Muscle layer of colon (tissue), 2 donors: ENCODE results near the gene STX2.
"Not testable (repeated sequence)": the region's sequence is repeated elsewhere in the genome, so short reads cannot be mapped to it uniquely, and the experiment has no call there.

Experiments
- H3K27ac ChIP-seq: one replicate; pipeline ENCODE4 v1.7.0; 2013; ENCODE audit warnings: low read depth, mild to moderate bottlenecking, low read length, moderate library complexity
- H3K27me3 ChIP-seq, 2 donors: one replicate each; pipeline ENCODE4 v1.7.0; 2013; ENCODE audit warnings: low read length in 2 of 2, mild to moderate bottlenecking in 2 of 2; ENCODE audit not compliant: insufficient read depth in 2 of 2, control insufficient read depth in 1 of 2
- H3K36me3 ChIP-seq: one replicate; pipeline ENCODE4 v1.7.0; 2013; ENCODE audit warnings: mild to moderate bottlenecking, low read length; ENCODE audit not compliant: insufficient read depth
- H3K4me1 ChIP-seq: one replicate; pipeline ENCODE4 v1.7.0; 2013; ENCODE audit warnings: mild to moderate bottlenecking, low read length; ENCODE audit not compliant: insufficient read depth
- H3K4me3 ChIP-seq, 2 donors: one replicate each; pipeline ENCODE4 v1.7.0; 2013; ENCODE audit warnings: low read length in 2 of 2, low read depth in 1 of 2, mild to moderate bottlenecking in 1 of 2, moderate library complexity in 1 of 2
- H3K9ac ChIP-seq: one replicate; pipeline ENCODE4 v1.7.0; 2013; ENCODE audit warnings: low read length
- H3K9me3 ChIP-seq: one replicate; pipeline ENCODE4 v1.7.0; 2013; ENCODE audit warnings: mild to moderate bottlenecking, low read length
- donor health status: abdominal sarcoma.
- donor health status: Adenocarcinoma of cecum.

Gene STX2

DNA sequence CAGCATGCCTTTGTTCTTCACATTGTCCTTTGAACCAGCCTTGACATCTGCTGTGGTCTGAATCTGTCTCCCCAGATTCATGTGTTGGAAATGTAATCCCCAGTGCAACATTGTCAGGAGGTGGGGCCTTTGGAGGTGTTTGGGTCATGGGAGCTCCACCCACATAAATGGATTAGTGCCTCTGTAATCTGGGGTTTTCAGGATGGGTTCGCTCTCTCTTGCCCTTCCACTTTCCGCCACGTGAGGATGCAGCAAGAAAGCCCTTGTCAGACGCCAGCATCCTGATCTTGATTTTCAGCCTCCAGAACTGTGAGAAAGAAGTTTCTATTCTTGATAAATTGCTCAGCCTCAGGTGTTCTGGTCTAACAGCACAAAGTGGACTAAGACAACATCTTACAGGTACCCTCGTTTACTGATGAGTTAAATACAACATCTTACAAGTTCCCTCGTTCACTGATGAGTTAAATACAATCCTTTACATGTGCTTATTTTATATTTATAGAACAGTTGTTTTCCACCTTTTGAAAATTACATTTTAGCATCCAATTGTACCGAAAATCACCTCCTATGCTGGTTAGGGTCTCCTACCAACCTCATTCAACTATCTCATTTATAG lies 68.5 kb downstream of the STX2 start:
- Histone ChIP-seq H3K36me3 (no peaks in the 10 kb centered on the region), H3K9me3 (no peaks in the 10 kb centered on the region), H3K4me1 (peaks cover 1% of the 10 kb centered on the region), H3K9ac (no peak overlapping the region), H3K27me3 (no peaks in the 10 kb centered on the region), H3K4me3 (no peak overlapping the region), H3K27ac (no peak overlapping the region)

DNA sequence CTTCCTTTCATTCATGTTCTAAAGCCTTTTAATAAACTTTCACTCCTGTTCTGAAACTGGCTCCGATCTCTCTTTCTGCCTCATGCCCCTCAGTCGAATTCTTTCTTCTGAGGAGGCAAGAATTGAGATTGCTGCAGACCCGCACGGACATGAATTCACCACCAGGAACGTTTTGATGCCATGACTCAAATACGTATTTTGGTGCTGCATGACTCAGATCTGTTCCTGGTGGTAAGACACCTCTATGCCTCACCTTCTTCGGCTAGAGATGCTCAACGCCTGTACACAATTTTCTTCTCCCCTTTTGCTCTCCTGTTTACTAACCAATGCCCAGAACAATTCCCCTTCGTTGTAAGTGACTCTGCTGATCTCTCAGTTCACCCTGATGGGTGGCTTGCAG lies 70.9 kb downstream of the STX2 start:
- H3K27me3 ChIP-seq, result no peaks in the 10 kb centered on the region
- no peaks in the 10 kb centered on the region for H3K9me3 ChIP-seq
- H3K27ac ChIP-seq, result no peak overlapping the region

DNA sequence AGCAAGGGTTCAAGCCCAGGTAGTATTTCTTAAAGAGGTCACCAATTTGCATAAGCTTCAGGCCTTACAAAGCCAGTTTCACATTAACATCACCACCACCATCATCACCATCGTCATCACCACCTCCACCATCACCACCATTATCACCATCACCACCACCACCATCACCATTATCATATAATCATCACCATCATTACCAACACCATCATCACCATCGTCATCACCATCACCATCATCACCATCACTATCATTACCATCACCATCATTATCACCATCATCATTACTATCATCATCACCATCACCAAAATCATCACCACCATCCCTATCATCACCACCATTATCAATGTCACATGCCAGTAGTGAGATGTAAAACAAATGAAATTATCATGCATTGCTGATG lies 72.6 kb downstream of the STX2 start:
- Histone ChIP-seq H3K9me3 (no peaks in the 10 kb centered on the region), H3K4me3 (no peak overlapping the region), H3K27me3 (peaks cover 0 to 6% of the 10 kb centered on the region in 2 donors), H3K4me1 (no peaks in the 10 kb centered on the region), H3K9ac (no peak overlapping the region), H3K27ac (no peak overlapping the region), H3K36me3 (no peaks in the 10 kb centered on the region)

More for the DNA sequence above, 70.9 kb downstream of the STX2 start:
- Histone ChIP-seq H3K4me3 (no peak overlapping the region), H3K9ac (no peak overlapping the region), H3K36me3 (no peaks in the 10 kb centered on the region), H3K4me1 (no peaks in the 10 kb centered on the region)

DNA sequence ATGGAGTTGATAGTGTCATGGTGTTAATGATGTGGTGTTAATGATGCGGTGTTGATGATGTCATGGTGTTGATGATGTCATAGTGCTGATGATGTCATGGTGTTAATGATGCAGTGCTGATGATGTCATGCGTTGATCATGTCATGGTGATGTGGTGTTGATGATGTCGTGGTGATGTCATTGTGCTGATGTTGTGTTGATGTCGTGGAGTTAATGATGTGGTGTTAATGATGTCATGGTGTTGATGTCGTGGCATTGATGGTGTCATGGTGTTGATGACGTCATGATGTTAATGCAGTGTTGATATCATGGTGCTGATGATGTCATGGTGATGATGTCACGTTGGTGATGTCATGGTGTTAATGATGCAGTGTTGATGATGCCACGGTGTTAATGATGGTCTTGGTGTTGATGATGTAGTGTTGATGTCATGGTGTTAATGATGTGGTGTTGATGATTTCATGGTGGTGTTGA lies 73.8 kb downstream of the STX2 start:
- no peaks in the 10 kb centered on the region for H3K9me3 ChIP-seq
- H3K27ac ChIP-seq, result no peak overlapping the region
- no peaks in the 10 kb centered on the region for H3K4me1 ChIP-seq
- H3K9ac ChIP-seq, result no peak overlapping the region
- no peaks in the 10 kb centered on the region for H3K36me3 ChIP-seq
- no peak overlapping the region for H3K4me3 ChIP-seq
- H3K27me3 ChIP-seq, result peaks cover 0 to 13% of the 10 kb centered on the region in 2 donors

DNA sequence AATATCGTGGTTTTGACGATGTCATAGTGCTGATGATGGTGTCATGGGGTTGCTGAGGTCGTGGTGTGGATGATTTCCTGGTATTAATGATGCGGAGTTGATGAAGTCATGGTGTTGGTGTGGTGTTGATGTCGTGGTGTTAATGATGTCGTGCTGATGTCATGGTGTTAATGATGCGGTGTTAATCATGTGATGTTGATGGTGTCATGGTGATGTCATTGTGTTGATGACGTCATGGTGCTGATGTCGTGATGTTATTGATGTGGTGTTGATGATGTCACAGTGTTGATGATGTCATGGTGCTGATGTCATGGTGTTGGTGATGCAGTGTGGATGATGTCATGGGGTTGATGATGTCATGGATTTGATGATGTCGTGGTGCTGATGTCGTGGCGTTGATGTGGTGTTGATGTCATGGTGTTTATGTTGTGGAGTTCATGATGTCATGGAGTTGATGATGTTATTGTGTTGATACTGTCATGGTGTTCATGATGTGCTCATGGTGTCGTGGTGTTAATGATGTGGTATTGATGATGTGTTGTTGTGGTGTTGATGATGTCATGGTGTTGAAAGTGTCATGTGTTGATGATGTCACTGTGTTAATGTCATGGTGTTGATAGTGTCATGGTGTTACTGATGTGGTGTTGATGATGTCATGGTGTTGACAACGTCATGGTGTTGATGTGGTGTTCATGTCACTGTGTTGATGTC lies 74.4 kb downstream of the STX2 start:
- no peaks in the 10 kb centered on the region for H3K36me3 ChIP-seq
- no peak overlapping the region for H3K4me3 ChIP-seq
- no peak overlapping the region for H3K27ac ChIP-seq
- H3K4me1 ChIP-seq, result no peaks in the 10 kb centered on the region
- peaks cover 0 to 13% of the 10 kb centered on the region in 2 donors for H3K27me3 ChIP-seq
- H3K9ac ChIP-seq, result no peak overlapping the region
- H3K9me3 ChIP-seq, result no peaks in the 10 kb centered on the region

DNA sequence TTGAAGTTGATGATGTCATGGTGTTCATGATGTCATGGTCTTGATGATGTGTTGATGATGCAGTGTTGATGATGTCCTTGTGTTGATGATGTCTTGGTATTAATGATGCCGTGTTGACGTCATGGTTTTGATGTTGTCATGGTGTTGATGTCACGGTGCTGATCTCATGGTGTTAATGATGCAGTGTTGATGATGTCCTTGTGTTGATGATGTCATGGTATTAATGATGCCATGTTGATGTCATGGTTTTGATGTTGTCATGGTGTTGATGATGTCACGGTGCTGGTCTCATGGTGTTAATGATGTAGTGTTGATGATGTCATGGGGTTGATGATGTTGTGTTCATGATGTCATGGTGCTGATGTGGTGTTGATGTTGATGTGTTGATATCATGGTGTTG lies 75.0 kb downstream of the STX2 start:
- Histone ChIP-seq H3K27ac (no peak overlapping the region), H3K27me3 (peaks cover 0 to 13% of the 10 kb centered on the region in 2 donors), H3K4me1 (no peaks in the 10 kb centered on the region), H3K9me3 (no peaks in the 10 kb centered on the region), H3K9ac (no peak overlapping the region), H3K36me3 (no peaks in the 10 kb centered on the region), H3K4me3 (no peak overlapping the region)

DNA sequence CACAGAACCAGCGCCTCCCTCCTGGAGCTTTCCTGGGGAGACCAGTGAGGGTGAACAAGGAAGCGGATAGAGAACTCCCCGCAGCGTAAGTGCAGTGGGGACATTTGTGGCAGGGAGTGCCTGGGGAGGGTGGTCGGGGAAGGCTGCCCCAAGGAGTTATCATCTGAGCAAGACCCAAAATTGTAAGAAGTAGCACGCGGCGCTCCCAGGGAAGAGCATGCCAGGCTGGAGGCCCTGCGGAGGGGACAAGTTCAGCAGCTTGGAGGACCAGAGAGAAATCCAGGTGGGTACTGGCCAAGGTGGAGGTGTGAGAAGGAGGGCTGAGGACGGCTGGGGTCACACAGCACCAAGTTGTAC lies 76.8 kb downstream of the STX2 start:
- Histone ChIP-seq H3K4me1 (no peaks in the 10 kb centered on the region), H3K36me3 (no peaks in the 10 kb centered on the region), H3K27ac (no peak overlapping the region), H3K9me3 (no peaks in the 10 kb centered on the region), H3K4me3 (no peak overlapping the region), H3K9ac (no peak overlapping the region), H3K27me3 (peaks cover 0 to 13% of the 10 kb centered on the region in 2 donors)

DNA sequence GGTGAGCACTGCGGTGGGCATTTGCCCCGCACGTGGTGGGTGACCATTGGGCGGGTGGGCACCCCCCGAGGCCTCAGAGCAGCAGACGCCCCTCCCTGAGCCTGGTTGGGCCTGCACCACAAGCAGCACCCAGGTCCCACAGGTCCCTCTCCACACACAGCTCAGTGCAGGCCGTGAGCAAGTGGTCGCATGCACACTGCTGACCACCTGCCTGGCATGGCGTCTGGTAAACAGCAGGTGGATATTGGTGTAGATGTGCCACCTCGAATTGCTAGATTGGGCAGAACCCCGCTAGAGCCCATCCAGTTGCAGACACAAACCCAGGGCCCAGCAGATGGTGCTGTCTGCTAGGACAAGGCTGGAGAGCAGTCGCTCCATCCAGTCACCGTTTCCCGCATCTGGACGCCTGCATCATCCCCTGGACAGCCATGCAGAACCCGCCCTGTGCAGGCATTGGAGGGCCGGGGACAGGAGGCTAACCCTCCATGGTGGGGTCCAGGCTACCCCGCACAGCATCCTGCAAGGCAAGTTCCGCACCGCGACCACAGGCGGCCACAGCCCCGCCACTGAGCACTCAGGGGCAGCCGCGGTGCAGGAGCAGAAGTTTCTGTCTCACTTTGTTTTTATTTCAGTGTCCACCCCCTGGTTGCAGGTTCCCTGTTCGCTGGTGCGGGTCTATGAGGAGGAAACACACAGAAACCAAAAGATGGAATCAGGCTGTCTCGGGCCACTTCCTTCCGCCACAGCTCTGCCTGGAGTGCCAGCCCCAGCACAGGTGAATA lies 77.3 kb downstream of the STX2 start:
- no peaks in the 10 kb centered on the region for H3K4me1 ChIP-seq
- peaks cover 0 to 13% of the 10 kb centered on the region in 2 donors for H3K27me3 ChIP-seq
- H3K27ac ChIP-seq, result no peak overlapping the region
- no peaks in the 10 kb centered on the region for H3K36me3 ChIP-seq
- no peak overlapping the region for H3K9ac ChIP-seq
- no peaks in the 10 kb centered on the region for H3K9me3 ChIP-seq
- no peak overlapping the region for H3K4me3 ChIP-seq

DNA sequence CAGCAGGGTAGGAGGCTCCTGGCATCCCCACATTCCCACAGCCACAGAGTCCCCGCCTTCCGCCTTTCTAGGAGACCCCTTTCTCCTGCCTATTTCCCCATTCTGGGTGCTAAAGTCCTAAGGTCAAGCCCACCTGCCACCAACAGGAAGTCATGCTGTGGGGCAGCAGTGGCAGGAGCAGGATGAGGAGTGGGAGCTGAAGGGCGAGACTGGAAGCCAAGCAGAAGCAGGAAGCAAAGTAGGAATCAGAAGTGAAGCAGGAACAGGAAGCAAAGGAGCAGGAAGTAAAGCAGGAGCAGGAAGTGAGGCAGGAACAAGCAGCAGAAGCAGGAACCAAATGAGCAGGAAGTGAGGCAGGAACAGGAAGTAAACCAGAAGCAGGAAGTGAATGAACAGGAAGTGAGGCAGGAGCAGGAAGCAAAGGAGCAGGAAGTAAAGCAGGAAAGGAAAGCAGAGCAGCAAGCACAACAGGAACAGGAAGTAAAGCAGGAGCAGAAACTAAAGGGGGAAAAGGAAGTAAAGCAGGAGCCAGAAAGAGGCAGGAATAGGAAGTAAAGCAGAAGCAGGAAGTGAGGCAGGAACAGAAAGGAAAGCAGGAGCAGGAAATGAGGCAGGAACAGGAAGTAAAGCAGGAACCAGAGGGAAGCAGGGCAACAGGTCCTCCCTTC lies 84.7 kb downstream of the STX2 start:
- Histone ChIP-seq H3K27me3 (peaks cover 3 to 14% of the 10 kb centered on the region in 2 donors), H3K27ac (no peak overlapping the region), H3K4me1 (no peaks in the 10 kb centered on the region), H3K4me3 (no peak overlapping the region), H3K9ac (no peak overlapping the region), H3K9me3 (no peaks in the 10 kb centered on the region), H3K36me3 (no peaks in the 10 kb centered on the region)

DNA sequence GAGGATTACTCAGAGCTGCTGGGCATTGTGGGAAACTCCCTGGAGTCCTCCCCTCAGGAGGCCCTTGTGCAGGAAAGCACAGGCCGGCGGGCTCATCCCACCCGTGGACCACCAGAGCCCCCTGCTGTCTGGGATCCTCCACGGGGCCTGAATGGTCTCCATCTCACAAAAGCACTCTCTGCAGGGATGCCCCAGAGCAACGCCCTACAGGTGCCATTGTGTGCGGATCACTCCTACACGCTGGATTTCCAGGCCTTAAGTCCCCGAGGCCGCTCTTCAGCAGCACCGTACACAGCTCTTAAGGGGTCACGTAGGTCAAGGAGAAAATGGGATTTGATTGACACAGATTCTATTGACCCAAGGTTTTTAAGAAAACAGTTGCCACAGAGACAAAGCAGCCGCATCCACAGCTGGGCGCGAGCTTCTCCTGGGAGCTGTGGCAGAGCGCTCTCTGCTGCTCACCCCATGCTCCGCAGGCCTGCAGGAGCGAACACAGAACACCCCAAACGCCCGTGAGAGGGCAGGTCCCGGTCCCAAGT lies 86.3 kb downstream of the STX2 start:
- H3K27ac ChIP-seq, result no peak overlapping the region
- H3K27me3 ChIP-seq, result peaks cover 3 to 14% of the 10 kb centered on the region in 2 donors
- H3K36me3 ChIP-seq, result no peaks in the 10 kb centered on the region

DNA sequence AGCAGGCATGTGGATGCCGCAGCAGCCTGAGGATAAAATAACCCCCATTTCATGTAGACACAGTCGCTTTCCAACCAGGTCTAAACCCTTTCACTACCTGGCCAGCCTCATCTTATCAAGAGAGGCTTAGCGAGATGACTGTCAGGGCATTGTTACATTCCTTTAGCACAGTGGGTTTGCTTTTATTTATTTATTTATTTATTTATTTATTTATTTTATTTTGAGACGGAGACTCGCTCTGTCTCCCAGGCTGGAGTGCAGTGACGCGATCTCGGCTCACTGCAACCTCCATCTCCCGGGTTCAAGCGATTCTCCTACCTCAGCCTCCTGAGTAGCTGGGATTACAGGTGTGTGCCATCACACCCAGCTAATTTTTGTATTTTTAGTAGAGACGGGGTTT lies 87.0 kb downstream of the STX2 start:
- H3K4me1 ChIP-seq, H3K9ac ChIP-seq, H3K27ac ChIP-seq, H3K4me3 ChIP-seq, H3K9me3 ChIP-seq, H3K36me3 ChIP-seq: not testable (repeated sequence)
- H3K27me3 ChIP-seq, result peaks cover 3 to 14% of the 10 kb centered on the region in 2 donors

More for the DNA sequence above, 86.3 kb downstream of the STX2 start:
- Histone ChIP-seq H3K4me3 (no peak overlapping the region), H3K9me3 (no peaks in the 10 kb centered on the region), H3K9ac (no peak overlapping the region), H3K4me1 (no peaks in the 10 kb centered on the region)
